Colonic mucosa (tissue), 4 donors: Measurements from ENCODE around the gene EHD2. TPM values are rescaled to one million over a fixed set of nuclear protein-coding genes. Genes with fewer than 3 reads are reported as not detected.
"Not testable (repeated sequence)": the region's sequence is repeated elsewhere in the genome, so short reads cannot be mapped to it uniquely, and the experiment has no call there.

Experiments
- DNase-seq: peaks from one replicate; pipeline ENCODE4 v3.0.0-alpha.2; 2020
- H3K27ac ChIP-seq: fragments of 200-600 bp; one replicate; pipeline ENCODE4 v1.8.0; 2021
- H3K27me3 ChIP-seq: fragments of 200-600 bp; one replicate; pipeline ENCODE4 v1.8.0; 2021
- H3K36me3 ChIP-seq: fragments of 200-600 bp; one replicate; pipeline ENCODE4 v1.8.0; 2021
- H3K4me1 ChIP-seq: fragments of 200-600 bp; one replicate; pipeline ENCODE4 v1.8.0; 2021; ENCODE audit warnings: mild to moderate bottlenecking
- H3K4me3 ChIP-seq: fragments of 200-600 bp; one replicate; pipeline ENCODE4 v1.8.0; 2021
- H3K9ac ChIP-seq, 2 donors: one replicate each; pipeline ENCODE4 v1.7.0; 2013; ENCODE audit warnings: control low read depth in 2 of 2, low read depth in 2 of 2, low read length in 2 of 2
- H3K9me3 ChIP-seq: fragments of 200-600 bp; one replicate; pipeline ENCODE4 v1.8.0; 2021
- intact Hi-C: fragments of 100-400 bp; cut with DNase I; formaldehyde crosslinking; loops from one replicate; pipeline ENCODE4 v1.14.1; 2022
- total RNA-seq, 2 donors: library from RNA; stranded (reverse); fragmentation: NEBNext Ultra II Directional in 1 of 2; extraction: Animal tissue kit (Norgen Biotek cat#: 25700) in 1 of 2; gene quantifications; one replicate each; pipeline ENCODE4 v1.2.1, GENCODE V29; 2021
- TF ChIP-seq, protein P1 (sequence below): fragments of 200-600 bp; IDR thresholded peaks from one replicate; pipeline ENCODE4 v1.8.0; 2022; ENCODE audit warnings: antibody characterized with exemption, mild to moderate bottlenecking
- donor health status: healthy.
- donor health status: DM: no; HTN: no; CAD: no.
- donor health status: DM: no; HTN: no; CAD: no.

Gene EHD2
- total RNA-seq, 2 donors from 2014 or later = 10.9 to 33.7 TPM

DNA sequence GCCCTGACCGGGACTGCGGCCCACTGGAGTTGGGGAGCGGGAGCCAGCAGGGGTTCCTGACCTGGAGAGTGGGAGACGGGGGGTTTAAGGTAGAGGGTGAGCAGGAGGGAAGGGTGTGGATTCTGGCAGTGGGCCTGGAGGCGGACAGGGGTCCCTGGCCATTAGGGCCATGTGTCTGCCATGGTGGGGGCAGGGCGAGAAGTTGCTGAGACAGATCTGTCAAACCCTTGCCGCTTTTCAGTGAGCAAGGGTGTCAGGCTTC lies 53.1 kb downstream of the EHD2 start:
- Histone ChIP-seq H3K9ac (no peak overlapping the region), H3K27ac (no peak overlapping the region), H3K36me3 (no peaks in the 10 kb centered on the region), H3K4me3 (no peak overlapping the region), H3K4me1 (no peaks in the 10 kb centered on the region), H3K9me3 (no peaks in the 10 kb centered on the region), H3K27me3 (no peaks in the 10 kb centered on the region)
- no peak for DNase-seq
- TF ChIP-seq, protein P1, sequence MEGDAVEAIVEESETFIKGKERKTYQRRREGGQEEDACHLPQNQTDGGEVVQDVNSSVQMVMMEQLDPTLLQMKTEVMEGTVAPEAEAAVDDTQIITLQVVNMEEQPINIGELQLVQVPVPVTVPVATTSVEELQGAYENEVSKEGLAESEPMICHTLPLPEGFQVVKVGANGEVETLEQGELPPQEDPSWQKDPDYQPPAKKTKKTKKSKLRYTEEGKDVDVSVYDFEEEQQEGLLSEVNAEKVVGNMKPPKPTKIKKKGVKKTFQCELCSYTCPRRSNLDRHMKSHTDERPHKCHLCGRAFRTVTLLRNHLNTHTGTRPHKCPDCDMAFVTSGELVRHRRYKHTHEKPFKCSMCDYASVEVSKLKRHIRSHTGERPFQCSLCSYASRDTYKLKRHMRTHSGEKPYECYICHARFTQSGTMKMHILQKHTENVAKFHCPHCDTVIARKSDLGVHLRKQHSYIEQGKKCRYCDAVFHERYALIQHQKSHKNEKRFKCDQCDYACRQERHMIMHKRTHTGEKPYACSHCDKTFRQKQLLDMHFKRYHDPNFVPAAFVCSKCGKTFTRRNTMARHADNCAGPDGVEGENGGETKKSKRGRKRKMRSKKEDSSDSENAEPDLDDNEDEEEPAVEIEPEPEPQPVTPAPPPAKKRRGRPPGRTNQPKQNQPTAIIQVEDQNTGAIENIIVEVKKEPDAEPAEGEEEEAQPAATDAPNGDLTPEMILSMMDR = no peak
- intact Hi-C loops = loop anchor here (2.0 kb wide), 1 partner anchor 25 kb away; no protein-coding TSS in a partner anchor

DNA sequence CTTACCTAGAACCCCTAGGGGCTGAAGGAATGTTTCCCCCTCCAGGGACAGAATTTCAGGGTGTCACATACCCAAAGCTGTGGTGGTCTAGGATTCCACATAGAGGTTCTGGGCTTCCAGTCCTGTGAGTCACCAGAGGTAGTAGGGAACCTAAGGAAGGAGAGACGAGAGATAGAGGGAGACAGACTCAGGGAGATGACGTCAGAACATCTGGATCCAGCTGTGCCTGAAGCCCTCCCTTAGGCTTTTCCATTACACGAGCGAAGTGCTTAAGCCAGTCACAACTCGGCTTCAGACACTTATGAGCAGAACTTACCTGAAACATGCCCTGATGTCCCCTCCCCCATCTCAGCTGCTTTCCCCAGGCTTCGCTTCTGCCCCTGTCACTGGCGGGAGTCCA lies 53.4 kb downstream of the EHD2 start:
- Histone ChIP-seq H3K27me3 (no peaks in the 10 kb centered on the region), H3K27ac (no peak overlapping the region), H3K9me3 (no peaks in the 10 kb centered on the region), H3K4me1 (no peaks in the 10 kb centered on the region), H3K4me3 (no peak overlapping the region), H3K9ac (no peak overlapping the region), H3K36me3 (no peaks in the 10 kb centered on the region)
- no peak for DNase-seq
- TF ChIP-seq, protein P1 = no peak
- intact Hi-C loops = loop anchor here (2.0 kb wide), 1 partner anchor 24 kb away; no protein-coding TSS in a partner anchor

DNA sequence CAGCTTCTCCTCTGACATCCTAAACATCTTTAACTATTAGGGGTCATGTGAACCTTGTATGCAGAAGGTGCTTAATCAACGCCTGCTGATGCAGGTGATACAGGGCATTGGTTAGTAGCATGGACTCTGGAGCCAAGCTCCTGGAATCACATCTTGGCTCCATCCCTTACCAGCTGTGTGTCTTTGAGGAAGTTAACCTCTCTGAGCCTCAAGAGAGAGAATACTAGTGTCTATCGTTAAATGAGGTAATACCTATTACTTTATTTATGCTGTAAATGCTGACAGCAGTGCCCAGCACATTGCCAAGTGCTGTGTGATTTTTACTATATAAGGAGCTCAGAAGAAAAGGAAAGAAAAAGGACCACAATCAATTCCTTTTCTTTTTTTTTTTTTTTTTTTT lies 54.1 kb downstream of the EHD2 start:
- Histone ChIP-seq H3K27me3 (no peaks in the 10 kb centered on the region), H3K27ac (no peak overlapping the region), H3K9ac (no peak overlapping the region), H3K36me3 (no peaks in the 10 kb centered on the region), H3K4me1 (no peaks in the 10 kb centered on the region), H3K4me3 (no peak overlapping the region), H3K9me3 (no peaks in the 10 kb centered on the region)
- TF ChIP-seq, protein P1 = no peak
- intact Hi-C loops = loop anchor here (2.0 kb wide), 1 partner anchor 23 kb away; no protein-coding TSS in a partner anchor
- DNase-seq = no peak

DNA sequence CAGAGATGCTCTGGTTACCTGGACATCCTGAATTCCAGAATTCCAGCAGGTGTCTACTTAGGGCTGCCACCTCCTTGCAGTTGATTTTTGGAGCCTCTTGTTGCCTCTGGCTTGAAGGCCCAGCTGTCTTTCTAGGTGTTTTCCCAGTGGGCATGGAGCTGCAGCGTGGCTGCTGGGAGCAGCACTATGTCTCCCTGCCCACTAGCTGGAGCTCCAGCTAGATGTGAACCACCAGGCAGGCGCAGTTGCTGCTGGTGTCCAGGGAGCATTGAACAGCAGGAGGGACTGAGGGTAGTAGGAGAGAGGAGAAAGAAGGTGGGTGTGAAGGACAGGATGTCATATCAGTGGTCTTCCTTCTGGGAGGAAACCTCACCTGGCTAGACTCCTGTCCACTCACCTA lies 55.4 kb downstream of the EHD2 start:
- Histone ChIP-seq H3K4me3 (no peak overlapping the region), H3K36me3 (no peaks in the 10 kb centered on the region), H3K9me3 (no peaks in the 10 kb centered on the region), H3K27me3 (no peaks in the 10 kb centered on the region), H3K4me1 (no peaks in the 10 kb centered on the region), H3K9ac (no peak overlapping the region), H3K27ac (no peak overlapping the region)
- TF ChIP-seq, protein P1 = no peak
- intact Hi-C loops = loop anchor here (2.0 kb wide), 1 partner anchor 14 kb away; no protein-coding TSS in a partner anchor
- DNase-seq = no peak

DNA sequence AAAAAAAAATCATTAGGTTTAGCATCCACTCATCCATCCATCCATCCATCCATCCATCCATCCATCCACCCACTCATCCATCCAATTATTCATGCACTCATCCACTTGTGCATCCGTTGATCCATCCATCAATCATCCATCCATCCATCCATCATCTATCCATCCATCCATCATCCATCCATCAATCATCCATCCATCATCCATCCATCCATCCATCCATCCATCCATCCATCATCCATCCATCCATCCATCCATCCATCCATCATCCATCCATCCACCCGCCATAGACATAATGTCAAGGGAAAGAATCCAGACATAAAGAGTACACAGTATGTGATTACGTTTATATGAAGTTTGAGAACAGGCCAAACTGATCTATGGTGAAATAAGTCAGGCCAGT lies 56.3 kb downstream of the EHD2 start:
- Histone ChIP-seq H3K36me3 (no peaks in the 10 kb centered on the region), H3K4me3 (no peak overlapping the region), H3K27me3 (no peaks in the 10 kb centered on the region), H3K4me1 (no peaks in the 10 kb centered on the region), H3K9ac (no peak overlapping the region), H3K27ac (no peak overlapping the region), H3K9me3 (no peaks in the 10 kb centered on the region)
- TF ChIP-seq, protein P1 = no peak
- intact Hi-C loops = loop anchor here (2.0 kb wide), 1 partner anchor 13 kb away; no protein-coding TSS in a partner anchor
- no peak for DNase-seq

DNA sequence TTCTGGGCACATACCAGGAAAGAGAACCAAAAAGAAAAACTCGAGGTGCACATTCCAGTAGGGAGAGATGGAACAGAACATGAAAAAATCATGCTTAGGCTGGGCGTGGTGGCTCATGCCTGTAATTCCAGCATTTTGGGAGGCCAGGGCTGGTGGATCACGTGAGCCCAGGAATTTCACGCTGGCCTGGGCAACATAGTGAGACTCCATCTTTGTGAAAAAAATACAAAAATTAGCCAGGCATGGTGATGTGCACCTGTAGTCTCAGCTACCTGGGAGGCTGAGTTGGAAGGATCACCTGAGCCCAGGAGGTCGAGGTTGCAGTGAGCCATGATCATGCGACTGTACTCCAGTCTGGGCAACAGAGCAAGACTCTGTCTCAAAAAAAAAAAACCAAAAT lies 58.1 kb downstream of the EHD2 start:
- H3K27ac ChIP-seq, H3K9me3 ChIP-seq, H3K4me3 ChIP-seq, H3K4me1 ChIP-seq, DNase-seq, H3K9ac ChIP-seq, H3K27me3 ChIP-seq, intact Hi-C loops, H3K36me3 ChIP-seq: not testable (repeated sequence)
